SK-N-SH (cell line): ENCODE data around the gene UFSP2. TPM values are rescaled to one million over a fixed set of nuclear protein-coding genes. Genes with fewer than 3 reads are reported as not detected.
A peak's percentile ranks its signal among the peaks of the same experiment; 100 is the strongest.

Experiments used
- CTCF ChIA-PET: fragments of 300-600, 350-600 bp; formaldehyde crosslinking; extraction: SDS; loops from one replicate; lab custom pipeline; 2021; lab: Yijun Ruan, JAX
- POLR2A ChIA-PET: fragments of 350-600 bp; sonication (Branson Sonifier 250); formaldehyde crosslinking; extraction: SDS; loops from one replicate; lab custom pipeline; 2020; ENCODE audit warnings: antibody characterized with exemption, inconsistent platforms; lab: Yijun Ruan, JAX
- DNase-seq: peaks from one replicate; pipeline ENCODE4 v3.0.0; 2012
- H2AFZ ChIP-seq: fragments of 200-600 bp; sonication (generic); 2 replicates; pipeline ENCODE4 v1.8.1; 2016; ENCODE audit warnings: antibody characterized with exemption, mild to moderate bottlenecking, low read depth
- H3F3A ChIP-seq: fragments of 200-600 bp; sonication (generic); replicated peaks from 2 replicates; pipeline ENCODE3; 2016; ENCODE audit warnings: antibody characterized with exemption, mild to moderate bottlenecking; ENCODE audit not compliant: insufficient read depth
- H3K27ac ChIP-seq, 2 experiments: fragments of 200-500 bp in 1 of 2; fragments of 200-600 bp in 1 of 2; sonication (Bioruptor generic) in 1 of 2; sonication (generic), shearing (Covaris generic) in 1 of 2; 2 replicates each; pipeline versions ENCODE4 v1.5.1 to v1.6.1; 2014 to 2016; ENCODE audit warnings: low read depth in 2 of 2, inconsistent platforms in 1 of 2, low read length in 1 of 2, mild to moderate bottlenecking in 1 of 2, mixed read lengths in 1 of 2
- H3K27me3 ChIP-seq: fragments of 200-600 bp; sonication (generic), shearing (Covaris generic); 2 replicates; pipeline ENCODE4 v1.6.1; 2016; ENCODE audit warnings: mixed run types; ENCODE audit not compliant: insufficient read depth
- H3K36me3 ChIP-seq, 2 experiments: fragments of 200-500 bp in 1 of 2; fragments of 200-600 bp in 1 of 2; sonication (Bioruptor generic) in 1 of 2; sonication (generic) in 1 of 2; replicated peaks in 1 of 2; 2 replicates each; pipeline versions ENCODE3 to v1.5.1; 2014 to 2016; ENCODE audit warnings: low read length in 1 of 2, mild to moderate bottlenecking in 1 of 2; ENCODE audit not compliant: insufficient read depth in 2 of 2, control insufficient read depth in 1 of 2
- H3K4me1 ChIP-seq, 2 experiments: fragments of 200-500 bp in 1 of 2; fragments of 200-600 bp in 1 of 2; sonication (Bioruptor generic) in 1 of 2; sonication (generic), shearing (Covaris generic) in 1 of 2; 2 replicates each; pipeline versions ENCODE4 v1.5.1 to v1.6.1; 2014 to 2016; ENCODE audit warnings: low read depth in 1 of 2, low read length in 1 of 2, mixed run types in 1 of 2; ENCODE audit not compliant: insufficient read depth in 2 of 2, control insufficient read depth in 1 of 2
- H3K4me2 ChIP-seq: fragments of 200-600 bp; sonication (generic), shearing (Covaris generic); 2 replicates; pipeline ENCODE4 v1.6.1; 2017; ENCODE audit warnings: mixed run types
- H3K4me3 ChIP-seq, 2 experiments: fragments of 200-500 bp in 1 of 2; fragments of 200-600 bp in 1 of 2; sonication (Bioruptor generic) in 1 of 2; sonication (generic), shearing (Covaris generic) in 1 of 2; 2 replicates each; pipeline versions ENCODE4 v1.5.1 to v1.8.1; 2014 to 2016; ENCODE audit warnings: low read depth in 2 of 2, inconsistent platforms in 1 of 2, low read length in 1 of 2, mild to moderate bottlenecking in 1 of 2, mixed read lengths in 1 of 2, moderate library complexity in 1 of 2
- H3K79me2 ChIP-seq: fragments of 200-600 bp; sonication (generic); 2 replicates; pipeline ENCODE4 v1.8.1; 2017; ENCODE audit warnings: mild to moderate bottlenecking; ENCODE audit not compliant: insufficient read depth
- H3K9ac ChIP-seq: fragments of 200-600 bp; sonication (generic); 2 replicates; pipeline ENCODE4 v1.6.1; 2017; ENCODE audit warnings: mixed run types
- H3K9me2 ChIP-seq: fragments of 200-600 bp; sonication (generic); 2 replicates; pipeline ENCODE4 v1.6.1; 2017; ENCODE audit warnings: mixed run types
- H3K9me3 ChIP-seq: fragments of 200-600 bp; sonication (generic); 2 replicates; pipeline ENCODE4 v1.6.1; 2017; ENCODE audit warnings: mixed run types, mild to moderate bottlenecking, moderate library complexity
- H4K20me1 ChIP-seq: fragments of 200-600 bp; sonication (generic); 2 replicates; pipeline ENCODE4 v1.6.1; 2017; ENCODE audit warnings: mild to moderate bottlenecking, mixed run types; ENCODE audit not compliant: insufficient read depth
- CHD2 ChIP-seq: fragments of 150-350 bp; IDR thresholded peaks from 2 replicates; pipeline ENCODE4 v1.6.1; 2018; ENCODE audit warnings: low read length; ENCODE audit not compliant: partially characterized antibody
- CTCF ChIP-seq: fragments of 200-600 bp; sonication (generic); IDR thresholded peaks from 2 replicates; pipeline ENCODE4 v1.6.1; 2017; ENCODE audit warnings: antibody characterized with exemption, mild to moderate bottlenecking, moderate library complexity
- ELF1 ChIP-seq: IDR thresholded peaks from 2 replicates; pipeline ENCODE4 v1.4.0; 2012
- EP300 ChIP-seq, 2 experiments: IDR thresholded peaks; 2 replicates each; pipeline versions ENCODE4 v1.4.0 to v1.6.1; 2012; ENCODE audit warnings: borderline replicate concordance in 1 of 2, low read depth in 1 of 2, low read length in 1 of 2
- FOXJ3 ChIP-seq: sonication (generic); formaldehyde crosslinking; IDR thresholded peaks from 2 replicates; pipeline ENCODE4 v1.5.1; 2020; ENCODE audit warnings: mild to moderate bottlenecking, missing genetic modification reagents
- FOXM1 ChIP-seq: IDR thresholded peaks from 2 replicates; pipeline ENCODE4 v1.4.0; 2012; ENCODE audit warnings: low read depth, mild to moderate bottlenecking
- GATA2 ChIP-seq: sonication (generic); formaldehyde crosslinking; IDR thresholded peaks from 2 replicates; pipeline ENCODE4 v1.5.0; 2020; ENCODE audit warnings: mild to moderate bottlenecking, missing genetic modification reagents
- JUND ChIP-seq: IDR thresholded peaks from 2 replicates; pipeline ENCODE4 v1.4.0; 2012
- NFIC ChIP-seq: IDR thresholded peaks from 2 replicates; pipeline ENCODE4 v1.4.0; 2012; ENCODE audit warnings: borderline replicate concordance
- NRF1 ChIP-seq: IDR thresholded peaks from 2 replicates; pipeline ENCODE4 v1.6.1; 2012; ENCODE audit warnings: low read depth, mild to moderate bottlenecking, low read length
- PBX3 ChIP-seq: IDR thresholded peaks from 2 replicates; pipeline ENCODE4; 2012
- POLR2AphosphoS5 ChIP-seq: IDR thresholded peaks from 2 replicates; pipeline ENCODE4 v1.6.1; 2012; ENCODE audit warnings: low read depth, low read length
- SIN3A ChIP-seq: IDR thresholded peaks from 2 replicates; pipeline ENCODE4 v1.6.1; 2012; ENCODE audit warnings: low read depth, mild to moderate bottlenecking, low read length, moderate library complexity, borderline replicate concordance
- SMC3 ChIP-seq: IDR thresholded peaks from 2 replicates; pipeline ENCODE4 v1.6.1; 2012; ENCODE audit warnings: low read depth, low read length, improper control_type of control experiment
- TAF1 ChIP-seq: IDR thresholded peaks from 2 replicates; pipeline ENCODE4 v1.6.1; 2012; ENCODE audit warnings: low read depth, mild to moderate bottlenecking, low read length, moderate library complexity, borderline replicate concordance
- TCF12 ChIP-seq: IDR thresholded peaks from 2 replicates; pipeline ENCODE4 v1.4.0; 2012
- TEAD4 ChIP-seq: IDR thresholded peaks from 2 replicates; pipeline ENCODE4 v1.4.0; 2012; ENCODE audit warnings: mild to moderate bottlenecking, borderline replicate concordance; ENCODE audit not compliant: insufficient read depth
- USF1 ChIP-seq: IDR thresholded peaks from 2 replicates; pipeline ENCODE4 v1.4.0; 2012; ENCODE audit warnings: low read depth, borderline replicate concordance
- YY1 ChIP-seq: IDR thresholded peaks from 2 replicates; pipeline ENCODE4 v1.4.0; 2012; ENCODE audit warnings: low read depth, mild to moderate bottlenecking
- WGBS: methylation state at CpG from one replicate; pipeline ENCODE4 v1.1.6; 2017; ENCODE audit warnings: low lambda C conversion rate; 5-methylcytosine and 5-hydroxymethylcytosine counted together
- polyA plus RNA-seq, 3 experiments: library from polyadenylated mRNA; depleted of rRNA; stranded (reverse); fragments of >200 nt; gene quantifications; 2 replicates each; pipeline ENCODE4 v1.2.3, GENCODE V29; 2012

The UFSP2 gene
- polyA plus RNA-seq, 1 of the 3 experiments (the other 2 are of a cell fraction), result 15.5 TPM

GRCh38 chr4:185473247-185473646, 47.5 kb upstream of the UFSP2 start:
- DNase-seq, result no peak
- Histone ChIP-seq H3K4me3 (no peak overlapping the region), H3K9me2 (no peaks in the 10 kb centered on the region), H3K27ac (no peak overlapping the region), H3K9me3 (no peaks in the 10 kb centered on the region), H3K4me2 (no peak overlapping the region), H3K27me3 (no peaks in the 10 kb centered on the region), H3K79me2 (no peaks in the 10 kb centered on the region), H3K36me3 (no peaks in the 10 kb centered on the region)
- CTCF ChIA-PET, result interaction anchor here (1.0 to 3.9 kb wide), 3 partner anchors 48 to 565 kb away, joined by 3 to 30 read pairs (median 9); no protein-coding TSS in a partner anchor
- TF ChIP-seq ELF1 (no peak), SIN3A (no peak), TCF12 (no peak), NRF1 (no peak), POLR2AphosphoS5 (no peak), TAF1 (no peak), JUND (no peak), FOXM1 (no peak), CTCF (no peak), USF1 (no peak), PBX3 (no peak), SMC3 (no peak), NFIC (no peak), FOXJ3 (CRISPR knock-in tag) (no peak), TEAD4 (no peak)
- TF ChIP-seq, all 33 proteins: peak for 0
- Histone ChIP-seq H2AFZ (no peak overlapping the region), H3F3A (no peaks in the 10 kb centered on the region), H3K9ac (no peak overlapping the region), H4K20me1 (no peaks in the 10 kb centered on the region), H3K4me1 (peaks cover 0 to 7% of the 10 kb centered on the region in 2 experiments; a peak in 2 of 4 replicates)
- WGBS, result 95% methylated on average over 8 of the region's 8 CpGs
- POLR2A ChIA-PET, result no interaction called here

GRCh38 chr4:185472103-185472542, 46.4 kb upstream of the UFSP2 start:
- ChIA-PET POLR2A (no interaction called here), CTCF (interaction anchor here (0.6 to 3.9 kb wide), 12 partner anchors 9 to 566 kb away, joined by 3 to 30 read pairs (median 3); no protein-coding TSS in a partner anchor)
- no peaks in the 10 kb centered on the region for H3K36me3 ChIP-seq
- TF ChIP-seq POLR2AphosphoS5, result no peak
- TF ChIP-seq CTCF, result no peak
- no peak for TF ChIP-seq EP300 (IDR thresholded peaks at IDR 0.05; ENCODE audit: borderline replicate concordance in 1 of 2, low read depth in 1 of 2, low read length in 1 of 2)
- no peak for TF ChIP-seq GATA2 (CRISPR knock-in tag)
- no peak for TF ChIP-seq CHD2
- no peak for TF ChIP-seq PBX3
- TF ChIP-seq TAF1, result no peak
- TF ChIP-seq YY1, result no peak

More at GRCh38 chr4:185472103-185472542, 46.4 kb upstream of the UFSP2 start:
- Histone ChIP-seq H2AFZ (peak overlapping the region; percentile 97), H3K9me2 (no peaks in the 10 kb centered on the region), H3K9ac (peak overlapping the region; percentile 72), H3F3A (peaks cover 5% of the 10 kb centered on the region), H3K9me3 (no peaks in the 10 kb centered on the region), H3K79me2 (no peaks in the 10 kb centered on the region), H4K20me1 (no peaks in the 10 kb centered on the region), H3K4me3 (peak overlapping the region; percentile 82 to 83), H3K27me3 (no peaks in the 10 kb centered on the region), H3K4me1 (peaks cover 0 to 7% of the 10 kb centered on the region in 2 experiments; a peak in 2 of 4 replicates), H3K4me2 (peak overlapping the region; percentile 98), H3K27ac (no peak overlapping the region)
- WGBS, result 23% methylated on average over 10 of the region's 10 CpGs
- peak; percentile 19 for DNase-seq
